ENCODE data around the gene GUCD1. TPM values are rescaled to one million over a fixed set of nuclear protein-coding genes. Genes with fewer than 3 reads are reported as not detected.
"Not testable (repeated sequence)": the region's sequence is repeated elsewhere in the genome, so short reads cannot be mapped to it uniquely, and the experiment has no call there.

The GUCD1 gene
- 267 and 286 TPM in 2 replicates for total RNA-seq

- no peak for DNase-seq (ENCODE audit: low read depth, low spot score)
Observed at GRCh38 chr22:24554313-24555164, at the start of gene GUCD1. Gene GUCD1 (minus strand): TSS chr22:24555138. CDS start chr22:24554991, 147 bp downstream.

DNA sequence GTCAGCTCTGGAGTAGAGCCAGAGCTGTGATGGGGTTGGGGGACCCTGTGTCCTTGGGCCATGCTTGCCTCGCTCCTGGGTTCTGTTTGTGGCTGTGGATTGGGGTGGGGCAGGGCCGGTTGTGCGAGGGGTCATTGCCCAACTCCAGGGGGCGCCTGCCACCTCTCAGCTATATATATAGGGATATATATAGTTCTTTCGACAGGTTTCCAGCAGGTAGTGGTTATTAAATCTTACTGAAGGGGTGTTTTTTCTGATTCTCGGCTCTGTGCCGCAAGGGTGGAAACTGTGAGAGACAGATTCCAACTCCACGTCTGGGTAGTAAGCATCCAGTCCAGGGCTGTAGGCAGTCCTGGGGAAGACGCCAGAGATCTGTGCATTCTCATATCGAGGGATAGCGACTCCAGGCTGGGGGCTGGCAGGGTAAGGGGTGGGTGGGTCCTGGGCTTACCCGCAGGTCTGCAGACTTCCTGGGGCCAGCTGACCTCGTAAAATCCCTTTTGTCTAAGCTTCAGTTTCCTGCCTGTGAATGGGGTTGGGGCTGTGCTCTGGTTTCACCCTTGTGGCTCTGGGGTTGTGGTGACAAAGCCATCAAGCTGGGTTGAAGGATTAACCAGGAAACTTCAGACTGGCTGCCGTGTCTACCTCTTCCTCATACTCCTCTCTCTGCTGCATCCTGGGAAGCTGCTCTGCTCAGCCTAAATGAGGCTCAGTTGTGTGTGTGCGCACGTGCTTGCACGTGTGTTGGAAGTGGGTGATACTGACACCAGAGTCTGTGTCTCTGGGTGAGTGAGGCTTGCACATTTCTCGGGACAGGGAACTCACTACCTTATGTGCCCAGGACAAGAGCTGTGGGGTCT lies 49.1 kb upstream of the GUCD1 start:
- not testable (repeated sequence) for DNase-seq (ENCODE audit: low read depth, low spot score)

- not testable (repeated sequence) for DNase-seq (ENCODE audit: low read depth, low spot score)
Observed at GRCh38 chr22:24602847-24603769, 48.2 kb upstream of the GUCD1 start, which contains the start of gene GGT1. Gene GGT1 (plus strand): TSS chr22:24603193. CDS start chr22:24611082, 7,889 bp downstream.

DNA sequence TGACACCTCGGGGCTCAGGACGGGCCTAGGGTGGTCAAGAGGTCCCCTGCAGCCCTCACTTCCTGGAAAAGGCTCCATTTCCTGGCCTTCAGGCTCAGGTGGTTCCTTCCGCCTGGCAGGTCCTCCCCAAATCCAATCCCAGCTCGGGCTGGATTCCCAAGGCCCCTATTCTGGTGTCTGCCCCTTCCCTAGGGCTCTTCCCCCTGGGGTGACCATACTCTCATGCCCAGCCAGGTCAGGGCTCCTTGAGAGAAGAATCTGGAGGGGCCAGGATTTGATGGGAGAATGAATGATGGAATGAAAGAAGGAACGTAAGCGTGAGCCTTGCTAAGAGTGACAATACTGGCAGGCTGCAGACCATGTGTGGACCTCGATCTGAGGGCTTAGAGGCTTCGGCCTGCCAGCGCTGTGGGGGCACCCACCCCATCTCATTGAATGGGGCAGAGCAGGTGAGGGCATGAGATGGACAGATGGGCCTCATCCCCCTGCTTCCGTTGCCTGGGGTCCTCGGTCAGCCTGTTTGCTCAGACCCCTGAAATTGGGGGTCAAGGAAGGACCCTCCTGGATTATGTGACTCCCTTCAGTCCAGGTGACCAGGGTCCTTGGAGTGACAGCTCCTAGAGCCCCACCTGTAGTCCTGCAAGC lies 47.3 kb upstream of the GUCD1 start:
- not testable (repeated sequence) for DNase-seq (ENCODE audit: low read depth, low spot score)

GRCh38 chr22:24601217-24602104 lies 46.5 kb upstream of the GUCD1 start:
- no peak for DNase-seq (ENCODE audit: low read depth, low spot score)

DNA sequence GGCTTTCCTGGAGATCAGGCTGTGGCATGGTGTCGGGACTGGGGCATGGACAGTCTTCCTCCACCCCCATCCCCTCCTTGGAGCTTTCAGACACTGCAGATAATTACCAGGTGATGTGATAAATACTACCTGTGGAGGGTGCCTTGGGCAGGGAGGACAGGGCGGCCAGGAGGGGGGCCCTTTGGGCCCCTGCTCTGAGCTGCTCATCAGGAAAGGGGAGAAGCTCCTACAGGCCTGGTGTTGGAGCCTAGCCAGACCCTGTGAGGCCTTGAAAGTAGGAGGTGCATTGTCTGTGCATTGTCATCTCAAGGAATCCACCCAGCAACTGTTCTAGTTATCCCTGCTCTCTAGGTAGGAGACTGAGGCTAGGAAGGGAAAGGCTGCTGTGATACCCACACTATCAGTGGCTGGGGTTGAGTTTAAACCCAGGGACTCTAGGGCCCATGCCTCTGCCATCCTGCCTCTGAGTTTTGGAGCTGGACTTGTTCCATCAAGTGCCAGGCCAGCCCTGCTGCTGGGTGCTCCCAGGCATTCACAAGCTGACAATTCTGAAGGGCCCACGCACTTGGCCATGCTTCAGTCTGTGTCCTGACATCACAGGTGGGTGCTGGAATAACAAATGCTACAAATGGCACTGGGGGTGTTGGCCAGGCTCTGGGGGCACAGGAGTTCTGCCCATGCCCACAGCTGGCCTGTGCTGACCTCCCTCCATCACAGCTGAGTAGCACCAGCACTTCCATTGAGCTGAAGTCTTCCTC lies 45.2 kb upstream of the GUCD1 start:
- DNase-seq (ENCODE audit: low read depth, low spot score): not testable (repeated sequence)

- no peak for DNase-seq (ENCODE audit: low read depth, low spot score)
Observed at GRCh38 chr22:24599514-24599913, 44.6 kb upstream of the GUCD1 start.

GRCh38 chr22:24597076-24597475 lies 42.1 kb upstream of the GUCD1 start:
- DNase-seq (ENCODE audit: low read depth, low spot score): not testable (repeated sequence)

GRCh38 chr22:24595863-24596262 lies 40.9 kb upstream of the GUCD1 start:
- DNase-seq (ENCODE audit: low read depth, low spot score): no peak

DNA sequence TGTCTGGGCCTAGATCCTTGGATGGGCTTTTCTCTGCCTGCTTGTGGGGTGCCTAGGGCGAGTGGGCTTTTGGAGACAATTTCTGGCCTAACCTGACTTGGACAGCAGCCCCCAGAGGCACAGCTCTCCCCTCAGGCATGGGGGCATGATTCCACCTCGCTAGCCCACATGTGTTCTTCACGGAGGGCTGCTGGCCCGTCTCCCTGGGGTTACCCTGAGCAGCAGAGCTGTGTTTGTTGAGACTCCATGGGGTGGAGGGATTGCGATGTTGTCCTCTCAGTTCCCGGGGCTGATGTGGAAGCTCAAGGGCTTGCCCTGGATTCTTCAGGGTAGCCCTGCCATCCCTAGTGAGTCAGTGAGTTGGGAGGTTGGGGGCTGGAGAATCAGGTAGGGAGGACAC lies 40.3 kb upstream of the GUCD1 start:
- no peak for DNase-seq (ENCODE audit: low read depth, low spot score)

GRCh38 chr22:24594569-24595120 lies 39.7 kb upstream of the GUCD1 start:
- DNase-seq (ENCODE audit: low read depth, low spot score): no peak

DNA sequence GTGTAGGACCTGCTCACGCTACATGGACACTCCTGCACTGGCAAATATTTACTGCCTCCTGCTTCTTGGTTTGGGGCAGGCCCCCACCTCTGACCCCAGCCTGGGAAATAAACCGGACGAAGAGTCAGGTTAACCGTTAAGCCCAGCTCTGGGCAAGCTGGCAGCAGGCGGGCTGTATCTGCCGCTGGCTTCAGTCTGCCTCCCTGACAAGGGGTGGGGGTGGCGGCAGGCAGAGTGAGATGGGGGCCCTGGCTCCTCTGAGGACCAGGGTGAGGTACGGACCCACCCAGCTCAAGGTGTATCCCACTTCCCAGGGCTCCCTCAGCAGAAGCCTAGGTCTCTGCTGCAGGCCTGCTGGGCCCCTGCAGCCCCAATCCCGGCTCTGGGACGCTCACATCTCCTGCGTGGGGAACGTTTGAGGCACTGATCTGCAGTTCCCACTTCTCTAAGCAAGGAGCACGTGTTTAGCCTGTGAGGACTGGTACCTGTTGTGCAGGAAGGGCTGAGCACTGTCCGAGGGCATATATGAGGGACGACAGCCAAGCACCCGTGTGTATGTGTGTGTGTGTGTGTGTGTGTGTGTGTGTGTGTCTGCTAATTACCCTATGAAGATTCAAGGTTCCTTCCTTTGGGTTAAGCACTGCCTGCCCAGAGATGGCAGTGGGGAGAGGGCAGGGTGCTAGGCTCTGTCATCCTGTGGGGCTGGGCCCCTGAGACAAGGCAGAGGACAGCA lies 39.1 kb upstream of the GUCD1 start:
- no peak for DNase-seq (ENCODE audit: low read depth, low spot score)

DNA sequence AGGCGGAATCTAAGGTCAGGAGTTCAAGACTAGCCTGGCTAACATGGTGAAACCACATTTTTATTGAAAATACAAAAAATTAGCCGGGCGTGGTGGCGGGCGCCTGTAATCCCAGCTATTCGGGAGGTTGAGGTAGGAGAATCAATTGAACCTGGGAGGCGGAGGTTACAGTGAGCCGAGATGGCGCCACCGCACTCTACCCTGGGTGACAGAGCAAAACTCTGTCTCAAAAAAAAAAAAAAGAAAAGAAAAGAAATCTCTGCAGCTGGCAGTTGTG lies 38.6 kb upstream of the GUCD1 start:
- DNase-seq (ENCODE audit: low read depth, low spot score): not testable (repeated sequence)

DNA sequence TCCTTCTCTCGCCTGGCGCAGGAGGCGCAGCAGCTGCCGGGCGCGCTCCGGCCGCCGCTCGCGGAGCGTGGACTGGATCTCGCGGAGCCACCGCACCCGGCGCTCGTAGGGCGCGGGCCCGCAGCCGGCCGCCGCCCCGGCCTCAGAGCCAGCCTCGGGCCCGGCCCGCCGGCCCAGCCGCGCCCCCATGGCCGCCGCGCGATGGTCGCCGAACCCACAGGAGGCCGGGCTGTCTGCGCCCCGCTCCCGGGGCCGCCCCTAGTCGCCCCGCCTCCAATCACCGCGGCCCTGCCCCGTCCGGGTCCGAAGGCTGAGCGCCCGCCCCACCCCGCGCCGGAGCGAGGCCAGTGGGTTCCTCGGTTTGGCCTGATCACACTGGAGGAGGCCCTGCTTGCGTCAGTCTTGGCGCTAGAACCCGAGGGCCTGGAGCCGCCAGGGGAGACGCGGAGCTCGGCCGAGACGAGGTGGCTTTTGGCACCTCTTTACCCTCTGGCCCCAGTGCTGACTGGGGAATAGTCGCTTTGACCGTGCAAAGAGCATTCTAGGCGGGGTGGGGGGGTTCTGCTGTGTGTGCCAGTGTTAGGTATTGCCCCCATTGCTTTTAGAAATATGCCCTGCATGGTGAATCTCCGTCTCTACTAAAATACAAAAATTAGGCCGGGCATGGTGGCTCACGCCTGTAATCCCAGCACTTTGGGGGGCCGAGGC lies 38.1 kb upstream of the GUCD1 start, which contains the start of gene LRRC75B:
LRRC75B (minus strand) TSS at position 223 of the 708 bp plus-strand sequence; CDS start at position 189, 34 bp downstream.
- DNase-seq (ENCODE audit: low read depth, low spot score): peak; percentile 29

DNA sequence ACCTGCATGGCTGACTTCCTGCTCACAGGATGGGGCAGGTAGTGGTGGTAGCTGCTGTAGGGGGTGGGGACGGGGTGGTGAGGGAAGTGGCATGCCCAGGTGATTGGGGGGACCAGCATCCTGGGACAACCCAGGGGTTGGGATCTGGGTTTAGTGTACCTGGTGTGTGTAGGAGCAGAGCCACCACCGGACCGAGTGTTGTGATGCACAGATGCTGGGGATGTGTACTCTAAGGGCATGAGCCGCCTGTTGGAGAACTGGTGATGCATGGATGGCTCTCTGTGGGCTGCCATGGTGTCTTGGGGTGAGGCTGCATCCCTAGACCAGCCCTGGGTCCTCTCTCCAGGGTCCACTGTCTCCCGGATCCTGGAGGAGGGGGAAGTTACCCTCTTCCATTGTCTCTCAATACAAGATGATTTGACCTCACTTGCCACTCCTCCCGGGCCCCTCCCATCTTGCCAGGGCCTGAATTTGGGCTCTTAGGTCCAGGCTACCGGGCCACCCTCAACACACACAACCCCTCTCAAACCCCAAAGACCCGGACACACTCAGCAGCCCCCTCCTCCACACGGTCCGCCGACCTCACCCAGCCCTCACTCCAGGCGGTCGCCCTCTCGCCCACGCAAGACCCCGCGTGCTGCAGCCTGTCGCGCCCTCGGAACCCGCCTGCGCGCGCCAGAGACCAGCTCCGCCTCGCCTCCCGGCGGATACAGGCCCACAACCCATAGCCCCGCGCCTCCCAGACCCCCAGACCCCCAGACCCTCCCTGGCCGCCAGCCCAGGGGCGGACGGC lies 37.3 kb upstream of the GUCD1 start:
- no peak for DNase-seq (ENCODE audit: low read depth, low spot score)

DNA sequence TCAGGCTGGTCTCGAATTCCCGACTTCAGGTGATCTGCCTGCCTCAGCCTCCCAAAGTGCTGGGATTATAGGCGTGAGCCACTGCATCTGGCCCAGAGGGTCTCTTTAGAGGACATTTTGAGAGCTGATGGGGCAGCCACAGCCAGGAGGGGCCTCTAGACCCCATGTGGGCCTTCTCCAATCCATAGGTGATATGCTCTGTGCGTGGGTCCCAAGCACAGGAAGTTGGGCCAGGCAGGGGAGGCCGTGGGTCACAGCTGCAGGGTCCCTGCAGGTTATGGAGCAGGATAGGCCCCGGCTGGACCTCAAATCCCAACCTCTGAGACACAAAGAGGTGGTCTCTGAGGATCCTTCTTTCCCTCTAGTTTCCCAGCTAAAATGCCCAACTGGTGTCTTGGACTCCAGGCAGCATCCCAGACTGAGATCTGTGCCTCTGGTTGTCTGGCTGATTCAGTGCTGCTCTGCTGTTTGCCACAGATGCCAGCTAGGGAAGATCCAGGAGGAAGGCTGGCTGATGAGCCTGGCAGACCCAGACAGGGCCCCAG lies 36.4 kb upstream of the GUCD1 start:
- DNase-seq (ENCODE audit: low read depth, low spot score): no peak

Measured in pulmonary artery endothelial cell (primary cell).